ENCODE data around the gene FAM216B. TPM values are rescaled to one million over a fixed set of nuclear protein-coding genes. Genes with fewer than 3 reads are reported as not detected.

Gene FAM216B
- total RNA-seq, 1 donor from 2014 or later, result not detected

DNA sequence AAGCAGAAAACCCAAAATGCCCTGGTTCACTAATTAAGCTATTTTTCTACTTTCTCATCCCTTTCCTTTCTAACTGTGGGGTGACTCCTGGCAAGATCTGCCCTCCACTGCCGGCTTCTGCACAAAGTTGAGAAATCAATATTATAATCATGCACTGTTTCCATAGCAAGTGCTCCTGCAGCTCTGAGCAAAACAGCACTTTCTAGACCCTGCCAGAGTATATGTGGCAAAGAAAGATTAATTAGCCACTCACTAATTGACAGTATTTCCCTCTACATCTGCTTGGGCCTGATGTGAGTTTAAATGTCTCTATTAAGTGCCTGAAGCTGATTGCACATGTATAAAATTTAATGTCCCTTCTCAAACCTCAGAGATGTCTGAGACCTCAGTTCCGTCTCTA lies 39.5 kb upstream of the FAM216B start:
- no peak overlapping the region for H3K27ac Mint-ChIP-seq (ENCODE audit: unreplicated experiment)
- H3K4me1 Mint-ChIP-seq (ENCODE audit: low read depth, unreplicated experiment), result peaks cover 2% of the 10 kb centered on the region
- TF ChIP-seq, protein P1, sequence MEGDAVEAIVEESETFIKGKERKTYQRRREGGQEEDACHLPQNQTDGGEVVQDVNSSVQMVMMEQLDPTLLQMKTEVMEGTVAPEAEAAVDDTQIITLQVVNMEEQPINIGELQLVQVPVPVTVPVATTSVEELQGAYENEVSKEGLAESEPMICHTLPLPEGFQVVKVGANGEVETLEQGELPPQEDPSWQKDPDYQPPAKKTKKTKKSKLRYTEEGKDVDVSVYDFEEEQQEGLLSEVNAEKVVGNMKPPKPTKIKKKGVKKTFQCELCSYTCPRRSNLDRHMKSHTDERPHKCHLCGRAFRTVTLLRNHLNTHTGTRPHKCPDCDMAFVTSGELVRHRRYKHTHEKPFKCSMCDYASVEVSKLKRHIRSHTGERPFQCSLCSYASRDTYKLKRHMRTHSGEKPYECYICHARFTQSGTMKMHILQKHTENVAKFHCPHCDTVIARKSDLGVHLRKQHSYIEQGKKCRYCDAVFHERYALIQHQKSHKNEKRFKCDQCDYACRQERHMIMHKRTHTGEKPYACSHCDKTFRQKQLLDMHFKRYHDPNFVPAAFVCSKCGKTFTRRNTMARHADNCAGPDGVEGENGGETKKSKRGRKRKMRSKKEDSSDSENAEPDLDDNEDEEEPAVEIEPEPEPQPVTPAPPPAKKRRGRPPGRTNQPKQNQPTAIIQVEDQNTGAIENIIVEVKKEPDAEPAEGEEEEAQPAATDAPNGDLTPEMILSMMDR (IDR thresholded peaks at IDR 0.05; ENCODE audit: partially characterized antibody, unreplicated experiment), result no peak
- DNase-seq, result no peak
- peaks cover 1% of the 10 kb centered on the region for H3K9me3 Mint-ChIP-seq (ENCODE audit: unreplicated experiment)
- H3K27me3 Mint-ChIP-seq (ENCODE audit: unreplicated experiment), result peaks cover 1% of the 10 kb centered on the region
- H3K36me3 Mint-ChIP-seq (ENCODE audit: unreplicated experiment), result no peaks in the 10 kb centered on the region
- H3K4me3 Mint-ChIP-seq (ENCODE audit: unreplicated experiment), result no peak overlapping the region

DNA sequence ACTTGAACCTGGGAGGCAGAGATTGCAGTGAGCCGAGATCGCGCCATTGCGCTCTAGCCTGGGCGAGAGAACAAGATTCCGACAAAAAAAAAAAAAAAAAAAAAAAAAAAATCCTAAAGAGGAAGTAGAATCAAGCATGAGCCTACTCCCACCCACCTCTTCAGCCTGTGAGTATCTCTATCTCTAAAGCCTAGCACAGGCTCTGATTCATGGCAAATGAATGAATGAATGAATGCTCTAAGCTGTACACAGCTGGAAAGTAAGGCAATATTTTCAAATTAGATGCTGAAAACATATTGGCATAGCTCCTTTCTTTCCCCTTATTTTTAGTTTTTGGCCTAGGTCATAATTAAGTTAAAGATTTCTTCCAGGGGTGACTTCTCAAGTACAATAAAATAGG lies 35.7 kb upstream of the FAM216B start:
- H3K9me3 Mint-ChIP-seq (ENCODE audit: unreplicated experiment), result peaks cover 1% of the 10 kb centered on the region
- no peak overlapping the region for H3K27ac Mint-ChIP-seq (ENCODE audit: unreplicated experiment)

DNA sequence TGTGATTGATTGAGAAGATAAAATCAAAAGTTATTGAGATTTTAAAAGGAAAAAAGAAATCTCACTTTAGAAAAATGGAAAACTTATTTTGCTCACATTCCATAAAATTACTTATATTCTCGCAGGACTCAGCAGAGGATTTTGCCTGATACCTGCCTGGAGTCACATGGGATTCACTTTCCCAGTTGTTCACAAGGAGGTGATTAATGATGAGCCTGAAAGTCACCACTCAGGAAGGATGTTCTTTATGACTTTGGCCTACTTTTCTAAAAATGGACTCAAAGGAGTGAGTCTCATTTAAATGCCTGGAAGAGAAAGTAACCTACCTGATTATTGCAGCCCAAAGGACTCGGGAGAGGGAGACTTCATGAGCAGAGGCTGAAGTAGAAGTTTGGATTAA lies 34.5 kb upstream of the FAM216B start:
- no peak for DNase-seq
- H3K36me3 Mint-ChIP-seq (ENCODE audit: unreplicated experiment), result no peaks in the 10 kb centered on the region
- H3K27me3 Mint-ChIP-seq (ENCODE audit: unreplicated experiment), result peaks cover 1% of the 10 kb centered on the region
- peaks cover under 1% of the 10 kb centered on the region for H3K4me1 Mint-ChIP-seq (ENCODE audit: low read depth, unreplicated experiment)
- TF ChIP-seq, protein P1 (IDR thresholded peaks at IDR 0.05; ENCODE audit: partially characterized antibody, unreplicated experiment), result no peak
- peaks cover 1% of the 10 kb centered on the region for H3K9me3 Mint-ChIP-seq (ENCODE audit: unreplicated experiment)
- H3K27ac Mint-ChIP-seq (ENCODE audit: unreplicated experiment), result no peak overlapping the region
- no peak overlapping the region for H3K4me3 Mint-ChIP-seq (ENCODE audit: unreplicated experiment)

More for the DNA sequence above, 35.7 kb upstream of the FAM216B start:
- no peak for DNase-seq
- no peaks in the 10 kb centered on the region for H3K36me3 Mint-ChIP-seq (ENCODE audit: unreplicated experiment)
- no peak overlapping the region for H3K4me3 Mint-ChIP-seq (ENCODE audit: unreplicated experiment)
- TF ChIP-seq, protein P1 (IDR thresholded peaks at IDR 0.05; ENCODE audit: partially characterized antibody, unreplicated experiment), result no peak
- peaks cover 1% of the 10 kb centered on the region for H3K27me3 Mint-ChIP-seq (ENCODE audit: unreplicated experiment)
- peaks cover 2% of the 10 kb centered on the region for H3K4me1 Mint-ChIP-seq (ENCODE audit: low read depth, unreplicated experiment)

DNA sequence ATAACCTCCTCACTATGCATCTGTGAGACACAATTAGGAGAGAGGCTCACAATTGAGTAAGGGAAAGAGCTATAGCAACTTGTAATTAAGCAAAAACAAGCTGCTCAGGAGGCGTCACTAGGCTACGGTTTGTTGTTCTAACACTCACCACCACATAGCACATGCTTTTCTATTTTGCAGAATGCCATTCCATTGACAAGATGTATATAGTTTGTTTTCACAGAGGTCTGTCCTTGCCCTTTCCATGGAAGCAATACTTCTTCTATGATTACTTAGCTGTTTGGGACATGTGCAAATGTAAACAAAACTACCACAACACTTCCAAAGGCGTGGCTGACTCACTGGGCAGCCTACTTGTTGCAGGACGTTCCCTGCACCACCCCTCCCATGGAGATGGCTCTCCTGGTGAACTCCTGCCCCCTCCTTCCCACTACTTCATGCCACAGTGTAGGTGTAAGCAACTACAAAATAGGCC lies 33.9 kb upstream of the FAM216B start:
- Mint-ChIP-seq H3K9me3 (ENCODE audit: unreplicated experiment) (peaks cover 1% of the 10 kb centered on the region), H3K27ac (ENCODE audit: unreplicated experiment) (no peak overlapping the region), H3K27me3 (ENCODE audit: unreplicated experiment) (peaks cover 1% of the 10 kb centered on the region), H3K4me1 (ENCODE audit: low read depth, unreplicated experiment) (no peaks in the 10 kb centered on the region), H3K36me3 (ENCODE audit: unreplicated experiment) (no peaks in the 10 kb centered on the region), H3K4me3 (ENCODE audit: unreplicated experiment) (no peak overlapping the region)
- TF ChIP-seq, protein P1 (IDR thresholded peaks at IDR 0.05; ENCODE audit: partially characterized antibody, unreplicated experiment), result no peak
- DNase-seq, result no peak

DNA sequence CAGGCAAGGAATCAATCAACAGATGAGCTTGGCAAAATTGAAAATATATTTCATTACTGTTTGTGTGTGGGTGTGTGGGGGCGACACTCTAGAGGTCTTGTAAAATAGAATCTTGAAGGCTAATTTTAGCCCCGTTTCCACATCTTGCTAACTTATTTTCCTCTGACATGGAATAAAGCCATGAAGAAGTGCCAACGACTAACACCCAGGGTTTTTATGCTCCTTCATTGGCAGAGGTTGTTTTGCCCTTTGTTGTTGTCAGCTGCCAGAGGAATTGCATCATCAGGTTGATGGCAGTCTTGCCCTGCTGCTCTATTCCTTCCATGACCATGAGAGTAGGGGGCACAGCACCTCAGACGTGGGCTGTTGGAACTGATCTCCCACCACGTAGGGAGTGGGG lies 30.6 kb upstream of the FAM216B start:
- no peak for DNase-seq
- TF ChIP-seq, protein P1 (IDR thresholded peaks at IDR 0.05; ENCODE audit: partially characterized antibody, unreplicated experiment), result no peak
- Mint-ChIP-seq H3K36me3 (ENCODE audit: unreplicated experiment) (no peaks in the 10 kb centered on the region), H3K27ac (ENCODE audit: unreplicated experiment) (no peak overlapping the region), H3K9me3 (ENCODE audit: unreplicated experiment) (no peaks in the 10 kb centered on the region), H3K27me3 (ENCODE audit: unreplicated experiment) (no peaks in the 10 kb centered on the region), H3K4me1 (ENCODE audit: low read depth, unreplicated experiment) (peaks cover 15% of the 10 kb centered on the region), H3K4me3 (ENCODE audit: unreplicated experiment) (no peak overlapping the region)
